Measurements from ENCODE around the gene ZP2. TPM values are rescaled to one million over a fixed set of nuclear protein-coding genes. Genes with fewer than 3 reads are reported as not detected.

The ZP2 gene
- total and polyA plus RNA-seq, 9 of the 15 experiments (the other 6 are each of a cell fraction or from before 2014, with no cell fraction given): not detected

- TF ChIP-seq SOX6 (IDR thresholded peaks at IDR 0.05): no peak
- no peak for TF ChIP-seq ZNF121 (CRISPR knock-in tag; conservative IDR thresholded peaks at IDR 0.05)
- no peak for TF ChIP-seq FOXP4 (CRISPR knock-in tag; IDR thresholded peaks at IDR 0.05; ENCODE audit: borderline replicate concordance)
- TF ChIP-seq ZNF212 (CRISPR knock-in tag; IDR thresholded peaks at IDR 0.05): no peak
- no peak for TF ChIP-seq TEAD2 (tag; IDR thresholded peaks at IDR 0.05)
- no peak for TF ChIP-seq CREM (IDR thresholded peaks at IDR 0.05; ENCODE audit: low read depth)
- TF ChIP-seq RAD21 (CRISPR knock-in tag; conservative IDR thresholded peaks at IDR 0.05 in 1 of 2, IDR thresholded peaks at IDR 0.05 in 1 of 2): no peak
- no peak for TF ChIP-seq SLC30A9 (CRISPR knock-in tag; IDR thresholded peaks at IDR 0.05)
- TF ChIP-seq ZNF324 (CRISPR knock-in tag; IDR thresholded peaks at IDR 0.05): no peak
- TF ChIP-seq STAT6 (CRISPR knock-in tag; IDR thresholded peaks at IDR 0.05): no peak
- TF ChIP-seq ZNF282 (CRISPR knock-in tag; IDR thresholded peaks at IDR 0.05): no peak
- TF ChIP-seq FIP1L1 (IDR thresholded peaks at IDR 0.05; ENCODE audit: low read depth, low read length, poor library complexity, severe bottlenecking): no peak
Measured at GRCh38 chr16:21157632-21158031, 53.7 kb downstream of the ZP2 start (continued).
